Loucy (cell line): Measurements from ENCODE around the gene DBNDD1.

Experiments
- EZH2phosphoT487 ChIP-seq: fragments of 200-600 bp; IDR thresholded peaks from 2 replicates; pipeline ENCODE4 v1.6.1; 2018; ENCODE audit warnings: antibody characterized with exemption, mild to moderate bottlenecking, moderate library complexity, borderline replicate concordance
- TF ChIP-seq, protein P1 (sequence below): fragments of 200-600 bp; sonication (generic); conservative IDR thresholded peaks from 2 replicates; pipeline ENCODE4 v1.5.1; 2014; ENCODE audit warnings: mild to moderate bottlenecking, antibody characterized with exemption, low read length

DNA sequence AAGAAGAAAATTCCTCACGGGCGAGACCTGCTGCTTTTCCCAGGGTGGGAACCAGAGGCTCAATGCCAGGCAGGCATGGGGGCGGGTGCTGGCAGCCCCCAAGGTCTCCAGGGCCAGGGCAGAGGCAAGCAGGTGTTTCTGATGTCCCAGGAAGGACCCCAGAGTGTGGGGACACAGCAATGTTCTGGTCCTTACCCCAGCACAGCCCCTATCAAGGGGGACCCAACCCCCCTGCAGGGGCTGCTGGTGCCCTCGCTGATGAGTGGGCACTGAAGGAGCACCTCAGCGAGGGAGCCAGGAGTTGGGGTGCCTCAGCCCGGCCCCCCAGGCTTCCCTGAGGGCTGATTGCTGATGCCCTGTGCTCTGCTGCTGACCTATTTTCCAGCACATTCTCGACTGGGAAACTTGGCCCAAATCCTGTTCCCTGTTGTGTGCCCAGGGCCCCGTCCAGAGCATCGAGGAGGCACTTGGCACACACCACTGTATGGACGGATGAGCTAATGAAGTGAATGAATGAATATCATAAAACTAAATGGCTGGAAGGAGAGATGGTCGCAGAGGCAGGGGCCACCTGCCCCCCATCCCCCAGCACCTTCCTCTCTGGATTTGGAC is 2.8 kb downstream of the DBNDD1 start:
- TF ChIP-seq, protein P1, sequence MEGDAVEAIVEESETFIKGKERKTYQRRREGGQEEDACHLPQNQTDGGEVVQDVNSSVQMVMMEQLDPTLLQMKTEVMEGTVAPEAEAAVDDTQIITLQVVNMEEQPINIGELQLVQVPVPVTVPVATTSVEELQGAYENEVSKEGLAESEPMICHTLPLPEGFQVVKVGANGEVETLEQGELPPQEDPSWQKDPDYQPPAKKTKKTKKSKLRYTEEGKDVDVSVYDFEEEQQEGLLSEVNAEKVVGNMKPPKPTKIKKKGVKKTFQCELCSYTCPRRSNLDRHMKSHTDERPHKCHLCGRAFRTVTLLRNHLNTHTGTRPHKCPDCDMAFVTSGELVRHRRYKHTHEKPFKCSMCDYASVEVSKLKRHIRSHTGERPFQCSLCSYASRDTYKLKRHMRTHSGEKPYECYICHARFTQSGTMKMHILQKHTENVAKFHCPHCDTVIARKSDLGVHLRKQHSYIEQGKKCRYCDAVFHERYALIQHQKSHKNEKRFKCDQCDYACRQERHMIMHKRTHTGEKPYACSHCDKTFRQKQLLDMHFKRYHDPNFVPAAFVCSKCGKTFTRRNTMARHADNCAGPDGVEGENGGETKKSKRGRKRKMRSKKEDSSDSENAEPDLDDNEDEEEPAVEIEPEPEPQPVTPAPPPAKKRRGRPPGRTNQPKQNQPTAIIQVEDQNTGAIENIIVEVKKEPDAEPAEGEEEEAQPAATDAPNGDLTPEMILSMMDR = no peak
- TF ChIP-seq EZH2phosphoT487 = no peak
